Measurements from ENCODE around the gene ITGB1.
A peak's percentile ranks its signal among the peaks of the same experiment; 100 is the strongest.
"Not testable (repeated sequence)": the region's sequence is repeated elsewhere in the genome, so short reads cannot be mapped to it uniquely, and the experiment has no call there.

ITGB1 gene

GRCh38 chr10:32938554-32939061 lies 19.4 kb downstream of the ITGB1 start:
- Mint-ChIP-seq H3K9me3 (no peaks in the 10 kb centered on the region), H3K27me3 (no peaks in the 10 kb centered on the region), H3K27ac (peak overlapping the region in 1 of 2 donors; percentile 6), H3K4me1 (peaks cover 30% of the 10 kb centered on the region), H3K4me3 (peak overlapping the region in 1 of 2 donors; percentile 40)
- no peak for ATAC-seq
- no peak for DNase-seq

GRCh38 chr10:32937911-32938424 lies 20.1 kb downstream of the ITGB1 start:
- H3K4me3 Mint-ChIP-seq, result no peak overlapping the region
- no peak for ATAC-seq
- H3K27ac Mint-ChIP-seq, result no peak overlapping the region
- H3K9me3 Mint-ChIP-seq, result no peaks in the 10 kb centered on the region
- no peaks in the 10 kb centered on the region for H3K27me3 Mint-ChIP-seq
- peaks cover 24% of the 10 kb centered on the region for H3K4me1 Mint-ChIP-seq
- DNase-seq, result no peak

- H3K9me3 Mint-ChIP-seq, result no peaks in the 10 kb centered on the region
- no peaks in the 10 kb centered on the region for H3K27me3 Mint-ChIP-seq
- H3K27ac Mint-ChIP-seq, result no peak overlapping the region
- peaks cover 11% of the 10 kb centered on the region for H3K4me1 Mint-ChIP-seq
- no peak overlapping the region for H3K4me3 Mint-ChIP-seq
- no peak for DNase-seq
- no peak for ATAC-seq
Measured at GRCh38 chr10:32932225-32932729, 25.8 kb downstream of the ITGB1 start.

GRCh38 chr10:32931593-32931992 lies 26.4 kb downstream of the ITGB1 start:
- ATAC-seq (no peak), DNase-seq (no peak)
- H3K27me3 Mint-ChIP-seq, result no peaks in the 10 kb centered on the region
- H3K4me3 Mint-ChIP-seq, result no peak overlapping the region
- H3K27ac Mint-ChIP-seq, result no peak overlapping the region
- peaks cover 11% of the 10 kb centered on the region for H3K4me1 Mint-ChIP-seq
- no peaks in the 10 kb centered on the region for H3K9me3 Mint-ChIP-seq

- H3K4me1 Mint-ChIP-seq, result peaks cover 6% of the 10 kb centered on the region
- no peaks in the 10 kb centered on the region for H3K9me3 Mint-ChIP-seq
- ATAC-seq (no peak), DNase-seq (no peak)
- H3K27me3 Mint-ChIP-seq, result no peaks in the 10 kb centered on the region
- no peak overlapping the region for H3K4me3 Mint-ChIP-seq
- no peak overlapping the region for H3K27ac Mint-ChIP-seq
Measured at GRCh38 chr10:32930036-32930435, 28.0 kb downstream of the ITGB1 start.

- Mint-ChIP-seq H3K4me3 (no peak overlapping the region), H3K27me3 (no peaks in the 10 kb centered on the region), H3K27ac (no peak overlapping the region), H3K9me3 (no peaks in the 10 kb centered on the region), H3K4me1 (peaks cover 6% of the 10 kb centered on the region)
- no peak for ATAC-seq
- DNase-seq, result no peak
Measured at GRCh38 chr10:32929634-32930033, 28.4 kb downstream of the ITGB1 start.

GRCh38 chr10:32927750-32928149 lies 30.3 kb downstream of the ITGB1 start:
- Mint-ChIP-seq H3K9me3 (no peaks in the 10 kb centered on the region), H3K27me3 (no peaks in the 10 kb centered on the region), H3K4me3 (no peak overlapping the region), H3K27ac (no peak overlapping the region), H3K4me1 (peaks cover 16% of the 10 kb centered on the region)
- ATAC-seq, result no peak
- DNase-seq, result no peak

- no peak overlapping the region for H3K4me3 Mint-ChIP-seq
- ATAC-seq, result no peak
Measured at GRCh38 chr10:32923849-32924248, 34.2 kb downstream of the ITGB1 start.

GRCh38 chr10:32923134-32923533 lies 34.9 kb downstream of the ITGB1 start:
- Mint-ChIP-seq H3K9me3 (no peaks in the 10 kb centered on the region), H3K27me3 (no peaks in the 10 kb centered on the region), H3K27ac (no peak overlapping the region), H3K4me3 (no peak overlapping the region), H3K4me1 (peaks cover 17% of the 10 kb centered on the region)
- no peak for DNase-seq
- no peak for ATAC-seq

More at GRCh38 chr10:32923849-32924248, 34.2 kb downstream of the ITGB1 start:
- no peak for DNase-seq
- H3K4me1 Mint-ChIP-seq, result peaks cover 17% of the 10 kb centered on the region
- H3K9me3 Mint-ChIP-seq, result no peaks in the 10 kb centered on the region
- H3K27ac Mint-ChIP-seq, result peak overlapping the region in 1 of 2 donors; percentile 58
- no peaks in the 10 kb centered on the region for H3K27me3 Mint-ChIP-seq

GRCh38 chr10:32922170-32922569 lies 35.9 kb downstream of the ITGB1 start:
- H3K4me3 Mint-ChIP-seq, result no peak overlapping the region
- no peak overlapping the region for H3K27ac Mint-ChIP-seq
- peaks cover 17% of the 10 kb centered on the region for H3K4me1 Mint-ChIP-seq
- H3K27me3 Mint-ChIP-seq, result no peaks in the 10 kb centered on the region
- no peaks in the 10 kb centered on the region for H3K9me3 Mint-ChIP-seq
- no peak for DNase-seq
- ATAC-seq, result no peak

- DNase-seq, H3K4me1 Mint-ChIP-seq, H3K27ac Mint-ChIP-seq, H3K27me3 Mint-ChIP-seq, H3K9me3 Mint-ChIP-seq, ATAC-seq, H3K4me3 Mint-ChIP-seq: not testable (repeated sequence)
Measured at GRCh38 chr10:32917817-32918216, 40.2 kb downstream of the ITGB1 start.

GRCh38 chr10:32911285-32912016 lies 46.6 kb downstream of the ITGB1 start:
- no peaks in the 10 kb centered on the region for H3K9me3 Mint-ChIP-seq
- DNase-seq, result no peak
- no peak overlapping the region for H3K27ac Mint-ChIP-seq
- no peaks in the 10 kb centered on the region for H3K4me1 Mint-ChIP-seq
- no peak for ATAC-seq
- no peaks in the 10 kb centered on the region for H3K27me3 Mint-ChIP-seq
- H3K4me3 Mint-ChIP-seq, result no peak overlapping the region

GRCh38 chr10:32909970-32910369 lies 48.1 kb downstream of the ITGB1 start:
- not testable (repeated sequence) for ATAC-seq, H3K27me3 Mint-ChIP-seq, H3K4me3 Mint-ChIP-seq, H3K27ac Mint-ChIP-seq, H3K4me1 Mint-ChIP-seq, H3K9me3 Mint-ChIP-seq, DNase-seq

GRCh38 chr10:32909456-32909855 lies 48.6 kb downstream of the ITGB1 start:
- ATAC-seq, result no peak
- no peak overlapping the region for H3K4me3 Mint-ChIP-seq
- no peaks in the 10 kb centered on the region for H3K9me3 Mint-ChIP-seq

GRCh38 chr10:32906595-32906994 lies 51.4 kb downstream of the ITGB1 start:
- Mint-ChIP-seq H3K4me3 (no peak overlapping the region), H3K4me1 (no peaks in the 10 kb centered on the region), H3K9me3 (no peaks in the 10 kb centered on the region), H3K27ac (no peak overlapping the region), H3K27me3 (no peaks in the 10 kb centered on the region)
- ATAC-seq, result no peak
- no peak for DNase-seq

More at GRCh38 chr10:32909456-32909855, 48.6 kb downstream of the ITGB1 start:
- no peak overlapping the region for H3K27ac Mint-ChIP-seq
- H3K27me3 Mint-ChIP-seq, result no peaks in the 10 kb centered on the region
- no peaks in the 10 kb centered on the region for H3K4me1 Mint-ChIP-seq
- DNase-seq, result no peak

GRCh38 chr10:32905466-32905865 lies 52.6 kb downstream of the ITGB1 start:
- ATAC-seq (no peak), DNase-seq (no peak)
- H3K27ac Mint-ChIP-seq, result no peak overlapping the region
- no peaks in the 10 kb centered on the region for H3K4me1 Mint-ChIP-seq
- H3K27me3 Mint-ChIP-seq, result no peaks in the 10 kb centered on the region
- no peaks in the 10 kb centered on the region for H3K9me3 Mint-ChIP-seq
- H3K4me3 Mint-ChIP-seq, result no peak overlapping the region
